Mesodermal cell (in vitro differentiated cells): ENCODE data around the gene C1orf87.

Experiments
- H3K27ac ChIP-seq: 2 replicates; pipeline ENCODE4 v1.7.0; 2013; ENCODE audit warnings: mild to moderate bottlenecking, low read depth, low read length, moderate library complexity; ENCODE audit not compliant: severe bottlenecking
- H3K36me3 ChIP-seq: 2 replicates; pipeline ENCODE4 v1.7.1; 2013; ENCODE audit warnings: mild to moderate bottlenecking, low read length, moderate library complexity; ENCODE audit not compliant: control insufficient read depth, insufficient read depth
- H3K4me1 ChIP-seq: one replicate; pipeline ENCODE4 v1.7.1; 2013; ENCODE audit warnings: mild to moderate bottlenecking, low read length; ENCODE audit not compliant: insufficient read depth, control insufficient read depth, poor library complexity, severe bottlenecking
- H3K4me3 ChIP-seq: 2 replicates; pipeline ENCODE4 v1.7.0; 2013; ENCODE audit warnings: low read length, control low read depth, mild to moderate bottlenecking; ENCODE audit not compliant: insufficient read depth, poor library complexity, severe bottlenecking; ENCODE audit errors: extremely low read depth
- H3K9me3 ChIP-seq: 2 replicates; pipeline ENCODE4 v1.7.1; 2013; ENCODE audit warnings: mild to moderate bottlenecking, low read length, moderate library complexity; ENCODE audit not compliant: control insufficient read depth
- WGBS, 2 experiments: methylation state at CpG; one replicate each; pipeline ENCODE4 v1.1.5; 2013; ENCODE audit warnings: missing lambda C conversion rate in 2 of 2; ENCODE audit not compliant: insufficient coverage in 2 of 2; 5-methylcytosine and 5-hydroxymethylcytosine counted together

Gene C1orf87

DNA sequence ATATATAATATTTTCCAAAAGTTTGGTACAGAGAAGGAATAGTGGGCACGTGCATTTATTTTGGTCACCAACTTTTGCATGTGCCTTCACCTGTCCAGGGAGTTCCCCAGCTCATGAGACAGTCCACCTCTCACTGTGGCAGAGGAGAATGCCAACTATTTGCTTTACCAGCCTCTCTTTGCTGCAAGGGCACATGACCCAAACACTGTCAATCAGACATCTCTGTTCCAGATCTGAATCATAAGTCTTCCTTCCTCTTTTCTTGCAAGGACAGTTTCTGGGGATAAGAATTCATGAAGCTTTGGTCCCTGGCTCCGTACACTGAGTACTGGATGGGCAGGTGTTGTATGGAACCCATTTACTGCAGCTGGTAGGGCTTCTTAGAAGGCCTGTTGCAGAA lies 38.6 kb downstream of the C1orf87 start:
- Histone ChIP-seq H3K4me1 (no peaks in the 10 kb centered on the region), H3K9me3 (no peaks in the 10 kb centered on the region), H3K36me3 (no peaks in the 10 kb centered on the region), H3K4me3 (no peak overlapping the region), H3K27ac (no peak overlapping the region)
- WGBS, 2 experiments = 100% methylated on average over 1 of the region's 2 CpGs; no CpG with 5 or more reads in 1 of the 2 experiments

DNA sequence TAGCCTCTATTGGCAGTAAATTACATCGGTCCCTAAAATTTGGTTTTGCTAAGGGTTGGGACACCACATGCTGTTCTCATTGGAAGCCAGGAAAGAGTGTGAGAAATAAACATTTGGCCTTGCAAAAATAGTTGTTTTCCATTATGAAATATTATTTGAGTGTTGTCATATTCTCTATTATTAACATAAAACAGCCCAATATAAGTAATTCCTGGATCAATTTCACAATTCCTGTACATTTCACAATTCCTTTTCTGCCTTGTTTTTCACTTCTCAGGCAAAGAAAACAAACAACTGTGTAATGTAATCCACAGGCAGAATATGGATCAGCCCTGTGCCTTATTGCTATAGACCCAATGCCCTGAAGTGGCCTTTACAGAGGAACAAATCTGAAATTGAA lies 40.5 kb downstream of the C1orf87 start:
- WGBS, 2 experiments = no CpG with 5 or more reads among the region's 1 CpG

GRCh38 chr1:60031146-60031545 lies 42.4 kb downstream of the C1orf87 start:
- H3K27ac ChIP-seq = no peak overlapping the region
- H3K4me3 ChIP-seq = no peak overlapping the region
- WGBS, 2 experiments = 70 to 78% methylated on average over 1 to 2 of the region's 3 CpGs
- no peaks in the 10 kb centered on the region for H3K4me1 ChIP-seq
- H3K9me3 ChIP-seq = no peaks in the 10 kb centered on the region
- H3K36me3 ChIP-seq = no peaks in the 10 kb centered on the region

More for the DNA sequence above, 40.5 kb downstream of the C1orf87 start:
- H3K27ac ChIP-seq = no peak overlapping the region
- H3K4me1 ChIP-seq = no peaks in the 10 kb centered on the region
- H3K36me3 ChIP-seq = no peaks in the 10 kb centered on the region
- H3K4me3 ChIP-seq = no peak overlapping the region
- no peaks in the 10 kb centered on the region for H3K9me3 ChIP-seq

- no peaks in the 10 kb centered on the region for H3K36me3 ChIP-seq
- H3K4me3 ChIP-seq = no peak overlapping the region
- no peaks in the 10 kb centered on the region for H3K4me1 ChIP-seq
- H3K27ac ChIP-seq = no peak overlapping the region
- no peaks in the 10 kb centered on the region for H3K9me3 ChIP-seq
Observed at GRCh38 chr1:60025552-60025951, 48.0 kb downstream of the C1orf87 start.

DNA sequence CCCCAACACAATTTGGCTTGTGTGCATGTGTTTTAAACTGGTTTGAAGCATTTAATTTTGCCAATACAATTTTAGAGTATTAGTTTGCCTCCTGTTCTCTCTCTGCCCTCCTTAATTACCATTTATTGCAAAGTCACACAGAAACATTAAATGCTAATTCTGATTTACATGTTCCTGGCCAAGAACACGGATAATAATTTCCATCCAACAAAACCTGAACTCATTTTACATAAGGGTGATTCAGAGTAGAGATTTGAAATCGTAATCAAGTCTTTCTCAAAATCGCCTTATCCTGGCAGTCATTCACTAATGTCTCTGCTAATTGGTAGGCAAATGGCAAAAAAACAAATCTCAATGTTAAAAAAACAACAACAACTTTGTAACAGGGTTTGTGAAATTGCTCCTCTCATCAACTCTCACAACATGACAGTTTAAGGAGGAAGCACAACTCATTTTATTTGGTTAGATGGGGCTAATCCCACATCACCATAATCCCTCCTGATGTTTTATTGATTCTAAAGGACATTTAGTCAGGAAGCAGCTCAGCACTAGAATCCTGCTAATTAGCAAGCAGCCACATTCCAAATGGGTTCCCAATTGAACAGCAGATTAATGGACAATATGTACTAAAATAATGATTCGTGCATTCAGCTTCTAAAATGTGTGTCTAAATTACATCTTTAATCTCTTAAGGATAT lies 55.9 kb downstream of the C1orf87 start:
- H3K4me3 ChIP-seq = no peak overlapping the region
- H3K4me1 ChIP-seq = no peaks in the 10 kb centered on the region
- no peaks in the 10 kb centered on the region for H3K9me3 ChIP-seq
- H3K36me3 ChIP-seq = no peaks in the 10 kb centered on the region
- no peak overlapping the region for H3K27ac ChIP-seq
- 60 to 100% methylated on average over 1 of the region's 4 CpGs for WGBS, 2 experiments

DNA sequence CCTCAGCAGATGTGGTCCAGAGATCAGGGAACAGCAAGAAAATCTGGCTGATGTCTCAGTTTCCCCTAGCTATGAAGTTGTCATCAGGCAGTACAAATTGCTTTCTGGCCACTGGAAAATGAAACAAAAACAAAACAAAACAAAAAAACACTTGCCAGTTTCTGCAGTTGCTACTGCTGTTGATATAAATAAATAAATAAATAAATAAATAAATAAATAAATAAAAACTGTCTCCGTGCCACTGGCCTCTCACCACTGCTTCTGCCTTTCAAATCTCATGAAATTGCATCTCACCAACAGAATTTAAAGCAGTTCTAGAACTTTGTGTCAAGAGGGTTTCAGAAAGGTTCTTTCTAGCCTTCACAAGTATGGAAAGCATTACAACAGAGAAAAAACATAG lies 62.9 kb downstream of the C1orf87 start:
- no peaks in the 10 kb centered on the region for H3K36me3 ChIP-seq
- H3K4me1 ChIP-seq = no peaks in the 10 kb centered on the region
- no peaks in the 10 kb centered on the region for H3K9me3 ChIP-seq
- no CpG with 5 or more reads among the region's 1 CpG for WGBS, 2 experiments
- H3K27ac ChIP-seq = no peak overlapping the region
- H3K4me3 ChIP-seq = no peak overlapping the region

GRCh38 chr1:60008500-60008899 lies 65.1 kb downstream of the C1orf87 start:
- no peaks in the 10 kb centered on the region for H3K4me1 ChIP-seq
- no peaks in the 10 kb centered on the region for H3K36me3 ChIP-seq
- no peak overlapping the region for H3K4me3 ChIP-seq
- WGBS, 2 experiments = 83 to 88% methylated on average over 3 to 4 of the region's 4 CpGs
- H3K9me3 ChIP-seq = no peaks in the 10 kb centered on the region
- H3K27ac ChIP-seq = no peak overlapping the region

DNA sequence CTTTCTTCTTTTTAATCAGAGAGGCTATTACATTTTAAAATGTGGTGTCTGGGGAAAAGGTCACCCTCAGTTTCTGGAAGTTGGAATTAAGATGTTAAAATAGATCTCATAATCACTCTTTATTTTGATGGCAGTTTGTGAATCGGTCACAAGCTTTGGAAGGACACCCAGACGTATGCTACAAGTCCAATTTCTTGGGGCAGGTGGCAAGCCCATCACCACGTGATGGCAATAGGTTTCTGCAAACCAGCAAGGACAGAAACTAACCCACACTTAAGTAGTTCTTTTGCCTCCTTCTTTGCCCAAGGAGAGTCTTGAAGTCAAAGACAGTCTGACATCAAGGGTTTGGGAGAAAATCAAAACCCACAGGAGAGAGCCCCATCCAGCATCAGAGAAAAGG lies 72.9 kb downstream of the C1orf87 start:
- no peaks in the 10 kb centered on the region for H3K9me3 ChIP-seq
- 80 to 100% methylated on average over 1 to 3 of the region's 3 CpGs for WGBS, 2 experiments

DNA sequence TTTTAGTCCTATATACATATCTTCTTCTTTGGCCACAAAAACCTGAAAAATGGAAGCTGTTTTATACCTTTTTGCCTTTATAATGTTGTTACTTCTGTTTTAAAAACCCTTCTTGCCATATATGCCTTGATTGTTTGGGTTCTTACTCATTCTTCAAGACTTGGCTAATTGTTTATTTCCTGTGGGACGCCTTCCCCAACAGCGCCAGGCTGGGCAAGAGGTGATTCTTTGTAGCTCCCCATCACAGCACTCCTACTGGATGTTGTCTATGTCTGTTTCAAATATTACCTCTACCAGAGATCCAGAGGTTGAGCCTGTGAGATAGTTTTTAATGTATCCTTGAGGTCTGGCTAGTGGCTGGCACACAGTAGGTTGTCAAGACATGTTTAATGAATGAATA lies 73.8 kb downstream of the C1orf87 start:
- 100% methylated on average over 2 of the region's 2 CpGs; no CpG with 5 or more reads in 1 of the 2 experiments for WGBS, 2 experiments
- Histone ChIP-seq H3K9me3 (no peaks in the 10 kb centered on the region), H3K4me1 (peaks cover 6% of the 10 kb centered on the region), H3K27ac (no peak overlapping the region), H3K4me3 (no peak overlapping the region), H3K36me3 (no peaks in the 10 kb centered on the region)

More for the DNA sequence above, 72.9 kb downstream of the C1orf87 start:
- no peaks in the 10 kb centered on the region for H3K36me3 ChIP-seq
- peaks cover 6% of the 10 kb centered on the region for H3K4me1 ChIP-seq
- H3K27ac ChIP-seq = no peak overlapping the region
- H3K4me3 ChIP-seq = no peak overlapping the region

DNA sequence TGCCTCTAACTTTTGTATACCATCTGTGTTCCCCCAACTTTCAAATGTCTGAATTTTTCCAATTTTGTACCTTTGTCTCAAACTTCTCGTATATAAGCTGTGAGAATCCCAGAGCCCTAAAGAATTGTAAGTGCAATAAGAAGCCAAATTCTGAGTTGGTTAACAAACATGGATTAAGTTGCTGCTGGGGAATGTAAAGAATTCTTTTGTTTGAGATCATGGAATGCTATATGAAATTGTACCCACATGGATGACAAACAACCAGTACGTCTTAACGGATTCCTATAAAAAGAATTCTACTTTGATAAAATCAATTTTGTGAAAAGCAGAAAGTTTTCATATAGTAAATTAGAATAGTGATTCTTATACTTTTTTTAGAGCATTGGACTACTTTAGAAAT lies 74.6 kb downstream of the C1orf87 start:
- no peaks in the 10 kb centered on the region for H3K36me3 ChIP-seq
- H3K4me1 ChIP-seq = peaks cover 6% of the 10 kb centered on the region
- 67% methylated on average over 1 of the region's 3 CpGs; no CpG with 5 or more reads in 1 of the 2 experiments for WGBS, 2 experiments
- no peaks in the 10 kb centered on the region for H3K9me3 ChIP-seq
- H3K4me3 ChIP-seq = no peak overlapping the region
- H3K27ac ChIP-seq = no peak overlapping the region

DNA sequence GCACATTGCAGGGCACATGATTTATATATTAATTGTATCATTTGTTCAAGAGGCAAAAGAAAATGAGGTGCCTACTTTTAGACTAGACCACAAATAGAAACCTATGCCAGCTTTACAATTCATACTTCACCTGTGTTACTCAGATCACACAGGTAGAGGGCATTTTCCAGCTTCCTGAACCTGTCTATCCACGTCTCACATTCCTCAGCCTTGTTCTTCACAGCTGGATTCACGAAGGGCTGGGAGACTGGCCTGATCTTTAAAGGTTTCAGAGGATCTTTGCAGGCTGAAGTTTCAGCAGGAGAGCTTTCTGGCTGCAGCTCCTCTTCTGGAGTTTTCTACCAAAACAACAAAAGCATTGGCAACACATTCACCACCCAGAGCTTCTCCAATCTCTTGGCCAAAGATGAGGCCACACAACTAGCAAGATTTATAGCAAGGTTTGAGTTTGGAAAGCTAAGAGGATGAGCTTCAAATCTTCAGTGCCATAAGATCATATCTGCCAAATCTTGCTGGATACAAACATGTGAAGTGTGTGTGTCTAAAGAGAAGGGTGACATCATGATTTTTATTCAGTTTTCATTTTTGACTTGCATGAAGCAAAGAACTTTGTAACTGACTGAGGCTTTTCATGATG lies 76.0 kb downstream of the C1orf87 start:
- no peak overlapping the region for H3K4me3 ChIP-seq
- H3K36me3 ChIP-seq = no peaks in the 10 kb centered on the region
- H3K9me3 ChIP-seq = no peaks in the 10 kb centered on the region
- WGBS, 2 experiments = 37 to 55% methylated on average over 2 of the region's 2 CpGs
- H3K27ac ChIP-seq = no peak overlapping the region
- H3K4me1 ChIP-seq = peaks cover 6% of the 10 kb centered on the region
